Dendritic cell treated with granulocyte-macrophage colony-stimulating factor and Interleukin-4, amounts not matched to agents 40 ng/mL and 50 ng/mL, for 4 days (primary cell): ENCODE data around the gene OLFML1.
A peak's percentile ranks its signal among the peaks of the same experiment; 100 is the strongest.

Experiments used
- H3K27ac Mint-ChIP-seq: one replicate; pipeline ENCODE4 v1.8.0; 2022; ENCODE audit warnings: mild to moderate bottlenecking, mixed read lengths
- H3K27me3 Mint-ChIP-seq: one replicate; pipeline ENCODE4 v1.8.0; 2022; ENCODE audit warnings: mild to moderate bottlenecking, mixed read lengths
- H3K36me3 Mint-ChIP-seq: one replicate; pipeline ENCODE4 v1.8.0; 2022; ENCODE audit warnings: low read depth, mixed read lengths
- H3K4me1 Mint-ChIP-seq: one replicate; pipeline ENCODE4 v1.8.0; 2022; ENCODE audit warnings: low read depth, mixed read lengths
- H3K4me3 Mint-ChIP-seq: one replicate; pipeline ENCODE4 v1.8.0; 2022; ENCODE audit warnings: mild to moderate bottlenecking, moderate library complexity, mixed read lengths
- H3K9me3 Mint-ChIP-seq: one replicate; pipeline ENCODE4 v1.8.0; 2022; ENCODE audit warnings: mixed read lengths
- intact Hi-C: fragments of 100-400 bp; cut with micrococcal nuclease; formaldehyde crosslinking; loops from one replicate; pipeline ENCODE4 v1.15.0; 2022

The OLFML1 gene

DNA sequence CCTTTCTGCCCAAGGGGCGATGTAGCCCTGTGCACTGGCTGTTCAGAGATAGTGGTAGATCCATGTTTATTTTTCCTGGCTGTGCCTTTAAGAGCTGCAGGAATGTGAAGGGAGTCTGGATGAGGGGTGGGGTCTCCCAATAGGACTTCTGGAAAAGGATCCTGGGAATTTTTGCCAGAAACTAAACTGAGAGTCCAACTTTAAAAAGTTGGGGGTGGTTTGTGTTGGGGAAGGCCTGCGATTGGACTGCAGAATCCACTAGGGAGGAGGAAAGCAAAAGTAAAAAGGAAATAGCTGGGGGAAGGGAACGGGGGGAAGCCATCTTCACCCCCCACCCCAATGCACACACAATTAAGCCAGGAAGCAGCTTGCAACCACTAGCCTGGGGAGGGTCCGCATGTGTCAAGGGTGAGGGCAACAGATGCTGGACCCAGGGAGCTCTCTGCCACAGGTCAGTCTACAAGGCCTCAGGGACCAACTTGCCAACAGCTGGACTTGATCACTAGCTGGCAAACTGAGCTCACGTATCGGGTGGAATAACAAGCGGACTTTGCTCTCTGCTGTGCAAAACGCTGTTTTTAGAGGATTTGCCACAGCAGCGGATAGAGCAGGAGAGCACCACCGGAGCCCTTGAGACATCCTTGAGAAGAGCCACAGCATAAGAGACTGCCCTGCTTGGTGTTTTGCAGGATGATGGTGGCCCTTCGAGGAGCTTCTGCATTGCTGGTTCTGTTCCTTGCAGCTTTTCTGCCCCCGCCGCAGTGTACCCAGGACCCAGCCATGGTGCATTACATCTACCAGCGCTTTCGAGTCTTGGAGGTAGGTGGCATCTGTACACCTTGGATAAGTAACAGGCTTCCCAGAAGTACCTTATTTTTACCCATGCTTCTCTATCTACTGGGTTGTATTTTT, at the start of gene OLFML1:
TSS of gene OLFML1 (plus strand) at position 321 of the 912 bp plus-strand sequence. CDS start at position 691, 370 bp downstream.
- Mint-ChIP-seq H3K4me1 (peaks cover 13% of the 10 kb centered on the region), H3K27ac (no peak within 1 kb of the TSS), H3K4me3 (no peak within 1 kb of the TSS), H3K36me3 (no peaks in the 10 kb centered on the region), H3K27me3 (no peaks in the 10 kb centered on the region), H3K9me3 (no peaks in the 10 kb centered on the region)
- intact Hi-C loops, result no loop called here

DNA sequence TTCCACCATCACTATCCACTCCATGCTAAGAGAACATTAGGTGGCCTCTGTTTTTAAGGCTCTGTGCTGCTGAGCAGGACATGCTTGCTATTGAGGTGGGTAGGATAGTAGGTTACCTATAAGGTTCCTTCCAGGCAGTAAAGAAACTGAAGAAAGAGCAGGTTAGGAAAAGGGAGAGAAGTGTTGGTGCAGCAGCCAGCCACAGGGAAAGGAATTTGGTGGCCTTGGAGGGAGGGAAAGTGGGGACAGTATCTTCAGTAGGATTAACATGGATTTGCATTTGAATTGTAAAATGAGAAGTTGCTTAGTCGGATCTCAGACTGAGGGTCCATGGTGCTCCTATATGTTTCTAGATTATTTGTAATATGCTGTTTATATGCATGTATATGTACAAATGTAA, 49.2 kb upstream of the OLFML1 start:
- H3K9me3 Mint-ChIP-seq, result no peaks in the 10 kb centered on the region
- peaks cover 1% of the 10 kb centered on the region for H3K27me3 Mint-ChIP-seq
- H3K4me3 Mint-ChIP-seq, result no peak overlapping the region
- H3K27ac Mint-ChIP-seq, result peak overlapping the region; percentile 56
- H3K4me1 Mint-ChIP-seq, result peaks cover 35% of the 10 kb centered on the region
- intact Hi-C loops, result no loop called here
- no peaks in the 10 kb centered on the region for H3K36me3 Mint-ChIP-seq

DNA sequence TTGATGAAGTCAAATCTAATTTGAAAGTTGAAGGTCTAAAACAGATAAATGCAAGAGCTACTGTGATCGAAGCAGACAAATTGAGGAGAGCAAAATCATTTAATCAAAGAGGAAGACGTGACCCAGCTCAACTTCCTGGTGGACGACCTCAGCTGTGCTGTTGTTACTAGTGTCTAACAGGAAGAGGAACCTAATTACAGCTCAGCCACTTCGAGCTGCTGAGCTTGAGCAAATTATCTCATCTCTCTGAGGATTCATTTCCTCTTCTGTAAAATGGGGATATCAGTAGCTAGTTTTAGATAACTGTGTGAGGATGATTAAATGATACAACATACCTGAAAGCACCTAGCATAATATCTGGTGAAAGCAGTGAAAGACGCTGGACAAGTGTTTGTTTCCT, 48.6 kb upstream of the OLFML1 start:
- peaks cover 1% of the 10 kb centered on the region for H3K27me3 Mint-ChIP-seq
- H3K4me3 Mint-ChIP-seq, result no peak overlapping the region
- H3K4me1 Mint-ChIP-seq, result peaks cover 35% of the 10 kb centered on the region
- H3K36me3 Mint-ChIP-seq, result no peaks in the 10 kb centered on the region
- intact Hi-C loops, result no loop called here
- H3K27ac Mint-ChIP-seq, result peak overlapping the region; percentile 56
- H3K9me3 Mint-ChIP-seq, result no peaks in the 10 kb centered on the region

DNA sequence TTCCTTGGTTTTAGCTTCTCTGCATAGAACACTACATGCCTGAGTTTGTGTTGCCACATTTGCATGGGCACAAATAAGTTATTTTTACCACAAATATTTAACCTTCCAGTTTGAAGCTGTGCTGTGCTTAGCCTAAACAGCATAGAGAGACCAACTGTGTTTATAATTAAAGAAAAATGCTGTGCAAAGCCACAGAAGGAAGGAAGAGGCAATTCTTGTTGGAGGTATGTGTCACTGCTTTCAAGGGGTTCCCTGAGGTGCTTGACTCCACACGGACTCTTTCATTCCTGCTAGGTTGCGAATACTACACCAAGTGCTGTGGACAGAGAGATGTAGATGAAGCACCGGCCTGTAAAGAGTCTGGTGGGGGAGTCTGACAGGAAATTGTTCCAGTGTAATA, 47.6 kb upstream of the OLFML1 start:
- H3K4me3 Mint-ChIP-seq, result no peak overlapping the region
- peaks cover 35% of the 10 kb centered on the region for H3K4me1 Mint-ChIP-seq

DNA sequence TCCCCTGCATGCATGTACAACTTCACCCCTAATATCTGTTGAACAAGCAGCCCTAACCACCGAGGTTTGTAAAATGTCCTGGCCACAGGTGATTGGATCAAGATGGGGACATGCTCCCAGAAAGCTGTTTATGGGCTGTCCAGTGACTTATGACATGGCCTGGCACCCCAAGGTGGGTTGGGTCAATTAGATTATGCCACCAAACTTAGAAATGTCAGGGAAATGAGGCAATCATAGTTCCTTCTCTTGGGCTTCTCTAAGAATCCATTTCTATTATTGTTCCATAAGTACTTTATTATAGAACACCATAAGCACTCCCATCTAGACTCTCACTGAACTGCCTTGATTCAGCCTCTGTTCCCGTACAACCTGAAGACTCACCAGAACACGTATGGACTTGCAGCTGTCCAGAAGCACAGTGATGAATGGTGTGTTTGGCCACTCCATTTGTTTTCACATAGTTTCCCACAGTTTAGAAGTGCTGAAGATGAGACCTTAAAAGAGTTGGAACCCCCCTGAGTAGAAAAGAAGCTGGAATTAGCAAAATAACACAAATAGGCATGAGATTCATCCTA, 45.5 kb upstream of the OLFML1 start:
- Mint-ChIP-seq H3K9me3 (no peaks in the 10 kb centered on the region), H3K4me1 (peaks cover 35% of the 10 kb centered on the region), H3K4me3 (no peak overlapping the region), H3K36me3 (no peaks in the 10 kb centered on the region), H3K27me3 (peaks cover 1% of the 10 kb centered on the region), H3K27ac (no peak overlapping the region)
- intact Hi-C loops, result loop anchor here (2.0 kb wide), 1 partner anchor 69 kb away; no protein-coding TSS in a partner anchor

More for the DNA sequence above, 47.6 kb upstream of the OLFML1 start:
- intact Hi-C loops, result no loop called here
- Mint-ChIP-seq H3K36me3 (no peaks in the 10 kb centered on the region), H3K27me3 (peaks cover 1% of the 10 kb centered on the region), H3K27ac (no peak overlapping the region), H3K9me3 (no peaks in the 10 kb centered on the region)

DNA sequence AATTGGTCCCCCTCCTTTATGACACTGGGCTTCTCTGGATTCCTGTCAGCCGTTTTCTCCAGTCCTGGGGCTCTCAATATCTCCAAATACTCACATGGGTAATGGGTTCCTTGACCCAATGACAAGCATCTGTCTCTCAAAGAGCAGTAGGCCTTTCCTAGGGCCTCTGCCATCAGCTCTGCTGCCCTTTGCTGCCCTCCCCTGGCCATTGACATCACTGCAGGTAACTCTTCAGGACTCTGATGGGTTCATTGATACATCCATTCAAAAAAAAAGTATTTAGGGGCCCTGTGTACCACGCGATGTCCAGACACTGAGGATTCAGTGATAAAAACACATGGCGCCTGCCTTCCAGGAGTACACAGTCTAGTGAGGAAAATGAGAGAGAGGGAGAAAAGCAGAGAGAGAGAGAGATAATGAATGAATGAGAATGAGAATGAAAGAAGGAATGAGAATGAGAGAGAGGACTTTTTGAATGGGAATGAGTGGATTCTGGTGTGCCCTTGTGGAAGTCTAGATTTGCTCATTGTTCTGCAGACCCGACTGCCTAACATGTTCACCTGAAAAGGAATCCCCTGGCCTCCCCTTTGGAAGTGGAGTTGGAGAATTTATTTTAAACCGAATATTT, 42.6 kb upstream of the OLFML1 start:
- Mint-ChIP-seq H3K27me3 (peaks cover 4% of the 10 kb centered on the region), H3K27ac (no peak overlapping the region), H3K4me1 (peaks cover 22% of the 10 kb centered on the region), H3K9me3 (no peaks in the 10 kb centered on the region), H3K36me3 (no peaks in the 10 kb centered on the region), H3K4me3 (no peak overlapping the region)
- intact Hi-C loops, result loop anchor here (1.0 to 2.0 kb wide), 2 partner anchors 89 to 344 kb away; no protein-coding TSS in a partner anchor

DNA sequence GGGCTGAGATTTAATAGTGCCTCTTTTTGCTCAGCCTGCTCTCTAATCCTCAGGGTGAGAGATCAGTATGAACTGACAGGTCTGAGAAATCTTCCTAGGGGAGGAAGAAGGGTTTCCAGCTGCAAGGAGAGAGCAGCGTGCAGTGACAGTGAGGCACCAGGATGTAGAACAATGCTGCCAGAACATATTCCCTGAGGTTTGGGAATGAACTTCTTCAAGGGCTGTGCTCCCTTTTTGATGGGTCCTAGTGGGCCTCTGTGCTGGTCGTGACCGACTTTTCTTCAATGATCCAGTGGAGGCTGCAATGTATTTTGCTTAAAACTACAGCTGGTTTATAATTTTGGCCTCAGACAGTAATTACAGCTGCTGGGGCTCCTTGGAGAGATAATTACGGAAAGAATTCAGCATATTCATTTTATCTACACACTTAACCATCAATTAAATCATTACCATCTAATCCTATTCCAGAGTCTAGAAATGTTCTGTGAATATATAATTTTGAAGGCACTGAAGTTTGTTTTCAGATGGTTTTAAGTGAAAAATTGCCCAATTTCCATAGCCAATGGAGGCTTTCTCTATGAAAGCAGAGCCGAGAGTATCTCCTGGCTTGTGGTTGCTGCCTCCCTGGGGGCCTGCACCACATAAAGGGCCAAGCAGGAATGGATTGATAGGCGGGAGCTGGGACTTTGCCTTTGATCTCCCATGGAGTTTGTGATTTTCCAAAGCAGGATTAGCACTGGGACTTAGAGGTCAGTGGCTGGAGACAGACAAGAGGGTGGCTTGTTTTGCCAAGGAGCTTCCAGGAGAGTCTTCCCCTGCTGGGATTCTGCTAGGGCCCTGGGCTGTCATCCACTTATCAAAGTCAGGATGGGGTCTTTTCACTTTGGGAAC, 41.0 kb upstream of the OLFML1 start:
- H3K4me3 Mint-ChIP-seq, result no peak overlapping the region
- H3K27me3 Mint-ChIP-seq, result peaks cover 3% of the 10 kb centered on the region
- peaks cover 13% of the 10 kb centered on the region for H3K4me1 Mint-ChIP-seq
- H3K27ac Mint-ChIP-seq, result peak overlapping the region; percentile 7
- intact Hi-C loops, result no loop called here
- no peaks in the 10 kb centered on the region for H3K9me3 Mint-ChIP-seq
- no peaks in the 10 kb centered on the region for H3K36me3 Mint-ChIP-seq

DNA sequence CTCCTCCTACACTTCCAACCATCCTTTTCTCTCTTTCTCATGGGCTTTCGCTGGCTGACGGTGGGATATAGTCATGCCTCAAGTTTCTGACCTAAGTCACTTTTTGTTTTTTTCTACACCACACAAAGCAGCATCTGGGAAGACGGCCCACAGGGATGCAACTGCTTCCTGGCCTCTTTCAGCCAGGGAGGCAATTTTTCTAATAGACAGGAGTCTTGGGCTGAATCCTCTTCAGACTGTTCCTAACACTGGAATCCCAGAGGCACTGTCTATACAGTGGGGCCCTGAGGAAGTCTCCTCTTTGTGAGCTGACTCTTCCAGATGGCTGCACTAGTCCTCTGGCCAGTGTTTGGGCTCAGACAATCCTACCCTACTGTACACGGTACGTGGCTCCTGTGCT, 39.7 kb upstream of the OLFML1 start:
- peaks cover 3% of the 10 kb centered on the region for H3K27me3 Mint-ChIP-seq
- intact Hi-C loops, result no loop called here
- no peaks in the 10 kb centered on the region for H3K9me3 Mint-ChIP-seq
- H3K4me3 Mint-ChIP-seq, result no peak overlapping the region
- H3K36me3 Mint-ChIP-seq, result no peaks in the 10 kb centered on the region
- no peak overlapping the region for H3K27ac Mint-ChIP-seq
- H3K4me1 Mint-ChIP-seq, result peaks cover 11% of the 10 kb centered on the region

DNA sequence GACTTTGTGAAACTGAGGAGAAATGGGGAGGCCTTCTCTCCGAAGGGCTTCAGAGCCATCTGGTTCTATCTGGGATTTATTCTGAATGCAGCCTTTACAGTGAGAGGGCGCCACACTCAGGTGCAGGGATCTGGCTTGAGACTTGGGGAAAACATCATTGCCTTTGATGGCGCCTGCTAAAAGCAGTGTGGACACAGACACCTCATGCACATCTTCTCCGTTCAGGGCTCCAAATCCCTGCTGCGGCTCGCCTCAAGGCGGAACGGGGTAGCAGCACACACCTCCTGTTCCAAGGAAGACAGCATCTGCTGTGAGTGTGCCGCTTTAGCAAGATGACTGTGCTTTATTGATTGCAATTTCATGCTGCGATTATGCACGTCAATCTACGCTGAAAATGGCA, 37.1 kb upstream of the OLFML1 start:
- intact Hi-C loops, result no loop called here
- H3K36me3 Mint-ChIP-seq, result no peaks in the 10 kb centered on the region
- H3K27ac Mint-ChIP-seq, result no peak overlapping the region
- peaks cover 11% of the 10 kb centered on the region for H3K4me1 Mint-ChIP-seq
- peaks cover 3% of the 10 kb centered on the region for H3K27me3 Mint-ChIP-seq
- no peaks in the 10 kb centered on the region for H3K9me3 Mint-ChIP-seq
- H3K4me3 Mint-ChIP-seq, result no peak overlapping the region

DNA sequence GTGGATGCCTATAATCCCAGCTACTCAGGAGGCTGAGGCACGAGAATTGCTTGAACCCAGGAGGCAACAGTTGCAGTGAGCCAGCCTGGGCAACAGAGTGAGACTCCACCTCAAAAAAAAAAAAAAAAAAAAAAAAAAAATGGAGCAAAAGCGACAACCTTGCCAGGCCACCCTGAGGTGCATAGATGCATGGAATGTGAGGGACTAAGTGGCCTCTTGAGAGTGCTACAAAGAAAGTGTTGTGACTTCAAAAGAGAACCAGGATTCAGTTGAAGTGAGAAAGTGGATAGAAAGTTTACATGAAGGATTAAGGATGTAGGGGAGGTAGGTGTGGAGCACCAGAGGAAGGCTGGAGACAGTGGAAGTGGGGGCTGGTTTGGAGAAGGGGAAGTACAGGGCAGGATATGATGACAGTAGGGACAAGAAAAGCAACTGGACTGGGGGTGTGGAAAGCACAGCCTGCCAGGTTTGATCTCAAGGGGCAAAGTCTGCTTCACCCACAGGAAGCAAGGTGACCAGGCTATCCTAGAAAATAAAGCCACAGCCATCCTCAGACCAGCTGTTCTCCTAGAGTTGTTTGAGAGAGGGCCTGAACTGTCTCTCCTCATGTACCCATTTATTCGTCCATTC, 36.0 kb upstream of the OLFML1 start:
- H3K4me3 Mint-ChIP-seq, result no peak overlapping the region
- H3K9me3 Mint-ChIP-seq, result no peaks in the 10 kb centered on the region
- H3K27me3 Mint-ChIP-seq, result peaks cover 3% of the 10 kb centered on the region
- intact Hi-C loops, result no loop called here
- peaks cover 11% of the 10 kb centered on the region for H3K4me1 Mint-ChIP-seq
- H3K27ac Mint-ChIP-seq, result peak overlapping the region; percentile 7
- H3K36me3 Mint-ChIP-seq, result no peaks in the 10 kb centered on the region

DNA sequence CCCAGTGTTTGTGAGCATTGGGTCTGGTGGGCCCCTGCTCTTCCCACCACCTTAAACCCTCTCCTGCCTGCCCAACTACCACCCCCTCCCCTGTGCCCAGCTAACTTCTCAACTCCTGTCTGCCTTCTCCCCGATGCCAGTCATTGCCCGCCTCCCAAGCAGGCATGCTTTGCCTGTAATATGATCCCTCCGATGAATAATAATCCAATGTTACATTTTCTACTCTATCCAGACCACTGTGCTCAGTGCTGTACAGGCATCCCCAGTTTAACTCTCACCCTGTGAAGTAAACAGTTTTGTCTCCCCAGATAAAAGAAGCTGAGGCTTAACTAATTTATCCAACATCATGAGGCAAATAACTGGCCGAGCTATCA, 35.5 kb upstream of the OLFML1 start:
- H3K36me3 Mint-ChIP-seq, result no peaks in the 10 kb centered on the region
- H3K4me1 Mint-ChIP-seq, result peaks cover 11% of the 10 kb centered on the region
- no peak overlapping the region for H3K4me3 Mint-ChIP-seq
- intact Hi-C loops, result no loop called here
- H3K27me3 Mint-ChIP-seq, result peaks cover 3% of the 10 kb centered on the region
- H3K27ac Mint-ChIP-seq, result peak overlapping the region; percentile 7
- H3K9me3 Mint-ChIP-seq, result no peaks in the 10 kb centered on the region

DNA sequence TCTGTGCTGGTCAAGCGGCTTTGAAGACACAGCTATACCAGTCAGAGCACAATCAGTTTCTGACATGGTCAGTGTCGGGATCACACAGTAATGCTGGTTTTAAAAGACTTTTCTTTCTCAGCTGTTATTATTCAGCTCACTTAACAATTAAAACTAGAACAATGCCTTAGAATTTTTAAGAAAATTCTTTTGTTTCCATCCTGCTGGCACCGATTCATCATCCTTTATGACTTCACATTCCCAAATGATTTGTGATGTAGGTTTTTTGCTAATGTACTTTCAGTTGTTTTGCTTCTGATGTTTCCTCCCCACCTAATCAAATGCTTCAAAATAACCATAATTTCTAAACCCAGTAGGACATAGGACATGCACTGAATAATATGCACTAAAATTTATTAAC, 34.5 kb upstream of the OLFML1 start:
- Mint-ChIP-seq H3K27ac (no peak overlapping the region), H3K36me3 (no peaks in the 10 kb centered on the region), H3K4me3 (no peak overlapping the region), H3K27me3 (no peaks in the 10 kb centered on the region), H3K4me1 (peaks cover 11% of the 10 kb centered on the region), H3K9me3 (no peaks in the 10 kb centered on the region)
- intact Hi-C loops, result no loop called here

DNA sequence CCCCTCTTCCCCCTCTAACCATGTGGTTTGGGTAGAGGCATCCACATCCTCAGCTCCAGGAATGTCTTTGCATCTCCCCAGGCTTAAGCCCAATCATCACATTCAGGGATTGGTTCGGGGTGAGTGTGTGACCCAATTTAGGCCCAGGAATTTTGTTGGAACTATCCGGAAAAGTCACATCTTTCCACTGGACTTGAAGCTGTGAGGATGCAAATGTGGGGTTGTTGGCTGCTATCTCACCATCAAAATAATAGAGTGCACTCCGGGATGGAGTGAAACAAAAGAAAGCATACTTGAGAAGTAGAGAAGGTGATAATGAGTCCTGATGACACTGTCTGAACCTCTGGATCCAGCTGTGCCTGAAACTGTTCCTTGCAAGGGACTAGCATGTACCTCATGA, 33.8 kb upstream of the OLFML1 start:
- H3K36me3 Mint-ChIP-seq, result no peaks in the 10 kb centered on the region
- H3K4me3 Mint-ChIP-seq, result no peak overlapping the region
- no peaks in the 10 kb centered on the region for H3K9me3 Mint-ChIP-seq

More for the DNA sequence above, 33.8 kb upstream of the OLFML1 start:
- no peaks in the 10 kb centered on the region for H3K27me3 Mint-ChIP-seq
- peaks cover 11% of the 10 kb centered on the region for H3K4me1 Mint-ChIP-seq
- intact Hi-C loops, result no loop called here
- H3K27ac Mint-ChIP-seq, result no peak overlapping the region
